PC-3 (cell line): ENCODE data around the gene DOCK1.

Source experiments
- EZH2 ChIP-seq: fragments of 300-600 bp; sonication (generic); IDR thresholded peaks from one replicate; pipeline ENCODE4 v1.6.1; 2017; ENCODE audit warnings: antibody characterized with exemption, mild to moderate bottlenecking, low read length; ENCODE audit not compliant: unreplicated experiment
- EZH2phosphoT487 ChIP-seq: fragments of 300-600 bp; sonication (generic); IDR thresholded peaks from 2 replicates; pipeline ENCODE4 v1.6.1; 2018; ENCODE audit warnings: mild to moderate bottlenecking, antibody characterized with exemption, low read length, borderline replicate concordance

DNA sequence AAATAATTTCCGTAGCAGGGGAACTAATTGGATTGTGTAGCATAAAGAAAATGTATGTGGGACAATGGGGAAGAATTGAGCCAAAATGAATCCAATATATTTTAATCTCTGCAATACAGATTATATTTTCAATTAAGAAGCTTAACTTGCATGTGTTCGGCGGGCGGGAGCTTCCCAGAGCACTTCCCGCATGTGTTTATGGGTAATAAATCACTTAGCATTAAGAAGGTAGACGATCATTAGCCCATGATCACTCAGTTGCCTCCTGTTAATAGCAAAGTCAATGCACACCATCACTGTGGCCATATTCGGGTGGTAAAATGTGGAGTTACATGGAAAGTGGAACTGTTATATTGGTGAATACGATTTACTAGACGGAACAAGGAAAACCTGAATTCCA, 414.0 kb downstream of the DOCK1 start:
- TF ChIP-seq EZH2phosphoT487, result no peak
- no peak for TF ChIP-seq EZH2
